GM18517 (cell line): Measurements from ENCODE around the gene TBCB.
"Not testable (repeated sequence)": the region's sequence is repeated elsewhere in the genome, so short reads cannot be mapped to it uniquely, and the experiment has no call there.

Source experiments
- ATAC-seq: cut with Tn5 transposase; IDR thresholded peaks from one replicate; pipeline ENCODE4 v1.9.1; 2021; ENCODE audit warnings: mild to moderate bottlenecking, moderate library complexity; ENCODE audit not compliant: unreplicated experiment

TBCB gene

DNA sequence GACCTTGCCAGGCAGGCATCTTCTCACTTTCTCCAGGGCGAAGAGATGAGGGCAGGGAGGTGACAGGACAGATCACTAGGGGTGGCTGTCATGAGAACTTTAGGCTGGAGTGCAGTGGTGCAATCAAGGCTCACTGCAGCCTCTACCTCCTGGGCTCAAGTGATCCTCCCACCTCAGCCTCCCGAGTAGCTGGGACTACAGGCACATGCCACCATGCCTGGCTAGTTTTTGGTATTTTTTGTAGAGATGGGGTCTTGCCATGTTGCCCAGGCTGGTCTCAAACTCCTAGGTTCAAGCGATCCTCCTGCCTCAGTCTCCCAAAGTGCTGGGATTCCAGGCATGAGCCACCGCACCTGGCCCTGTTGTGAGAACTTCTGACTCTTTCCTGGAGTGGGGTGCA, 19.6 kb downstream of the TBCB start:
- ATAC-seq: not testable (repeated sequence)

DNA sequence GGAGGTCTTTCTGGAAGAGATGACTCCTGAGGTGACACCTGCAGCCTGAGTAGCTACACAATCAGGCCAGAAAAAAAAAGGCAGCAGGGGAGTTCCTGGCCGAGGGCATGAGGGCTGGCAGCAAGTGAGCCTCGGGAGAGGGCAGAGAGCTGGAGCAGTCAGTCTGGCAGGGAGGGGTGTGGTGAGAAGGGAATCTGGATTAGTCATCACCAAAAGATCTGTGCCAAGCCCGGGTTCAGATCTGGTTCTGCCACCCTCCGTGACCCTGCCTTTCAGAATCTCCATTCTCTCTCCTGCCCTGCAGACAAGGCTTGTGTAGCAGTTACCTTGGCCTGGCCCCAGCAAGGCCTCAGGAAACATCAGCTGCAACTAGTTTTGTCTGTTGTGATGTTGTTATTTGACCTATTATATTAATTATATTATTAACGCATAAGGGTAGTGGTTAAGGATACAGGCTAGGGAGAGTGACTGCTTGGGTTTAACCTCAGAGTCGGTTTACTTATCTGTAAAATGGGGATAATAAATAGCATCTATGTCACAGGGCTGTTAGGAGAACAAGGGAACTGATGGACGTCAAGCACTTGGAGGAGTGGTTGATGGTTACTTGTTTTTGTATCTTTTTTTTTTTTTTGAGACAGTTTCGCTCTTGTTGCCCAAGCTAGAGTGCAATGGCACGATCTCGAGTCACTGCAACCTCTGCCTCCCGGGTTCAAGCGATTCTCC, 21.9 kb downstream of the TBCB start:
- ATAC-seq: no peak

DNA sequence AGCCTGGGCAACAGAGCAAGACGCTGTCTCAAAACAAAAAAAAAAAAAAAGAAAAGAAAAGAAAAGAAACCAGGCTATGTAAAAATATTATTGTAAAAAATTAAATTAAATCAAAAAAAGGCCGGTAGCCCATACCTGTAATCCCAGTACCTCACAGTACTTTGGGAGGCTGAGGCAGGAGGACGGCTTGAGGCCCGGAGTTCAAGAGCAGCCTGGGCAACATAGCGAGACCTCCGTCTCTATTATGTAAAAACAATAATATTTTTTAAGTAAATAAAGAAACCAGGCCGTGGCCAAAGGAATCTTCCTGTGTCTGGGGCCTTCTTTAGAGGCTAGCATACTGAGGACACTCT, 23.8 kb downstream of the TBCB start:
- ATAC-seq: no peak

DNA sequence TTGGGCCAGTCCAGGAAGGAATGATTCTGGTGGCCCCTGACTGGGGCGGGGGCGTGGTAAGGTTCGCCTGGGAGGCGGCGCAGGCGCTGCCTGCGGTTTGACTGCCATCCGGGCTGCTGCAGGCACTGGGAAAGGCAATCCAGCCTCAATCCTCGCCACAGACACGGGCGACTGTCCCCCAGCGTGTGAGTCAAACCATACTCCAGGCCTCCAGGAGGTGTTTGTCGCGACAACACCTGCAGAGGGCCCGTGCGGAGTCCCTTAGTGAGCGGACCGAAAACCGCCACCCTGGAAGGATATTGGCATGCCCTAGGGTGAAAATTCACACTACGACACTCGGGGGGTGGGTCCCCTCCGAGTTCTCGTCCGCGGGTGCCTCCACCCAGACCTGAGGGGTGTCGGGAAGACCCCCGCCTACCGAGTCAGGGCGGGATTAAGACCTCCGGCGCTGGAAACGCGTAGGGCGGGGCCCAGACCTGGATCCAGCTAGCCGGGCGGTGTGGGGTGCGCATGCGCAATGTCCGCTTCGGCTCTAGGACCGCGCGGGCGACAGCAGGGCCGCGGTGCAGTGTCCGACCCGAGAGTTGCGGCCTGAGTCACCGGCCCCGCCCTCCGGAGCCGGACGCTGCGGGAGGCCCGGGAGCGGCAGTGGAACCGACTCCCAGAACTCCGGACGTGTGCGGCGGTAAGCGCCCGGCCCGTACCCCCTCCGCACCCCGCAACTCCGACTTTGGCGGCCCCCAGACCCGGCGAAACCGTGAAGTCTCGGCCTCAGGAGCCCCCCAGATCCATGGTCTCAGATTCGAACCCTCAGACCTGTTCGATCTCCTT, 24.4 kb downstream of the TBCB start, which contains the start of gene CAPNS1:
TSS of gene CAPNS1 (plus strand) at position 594 of the 831 bp plus-strand sequence. CDS start 946 bp downstream, outside the sequence.
- peak; percentile 79 for ATAC-seq

DNA sequence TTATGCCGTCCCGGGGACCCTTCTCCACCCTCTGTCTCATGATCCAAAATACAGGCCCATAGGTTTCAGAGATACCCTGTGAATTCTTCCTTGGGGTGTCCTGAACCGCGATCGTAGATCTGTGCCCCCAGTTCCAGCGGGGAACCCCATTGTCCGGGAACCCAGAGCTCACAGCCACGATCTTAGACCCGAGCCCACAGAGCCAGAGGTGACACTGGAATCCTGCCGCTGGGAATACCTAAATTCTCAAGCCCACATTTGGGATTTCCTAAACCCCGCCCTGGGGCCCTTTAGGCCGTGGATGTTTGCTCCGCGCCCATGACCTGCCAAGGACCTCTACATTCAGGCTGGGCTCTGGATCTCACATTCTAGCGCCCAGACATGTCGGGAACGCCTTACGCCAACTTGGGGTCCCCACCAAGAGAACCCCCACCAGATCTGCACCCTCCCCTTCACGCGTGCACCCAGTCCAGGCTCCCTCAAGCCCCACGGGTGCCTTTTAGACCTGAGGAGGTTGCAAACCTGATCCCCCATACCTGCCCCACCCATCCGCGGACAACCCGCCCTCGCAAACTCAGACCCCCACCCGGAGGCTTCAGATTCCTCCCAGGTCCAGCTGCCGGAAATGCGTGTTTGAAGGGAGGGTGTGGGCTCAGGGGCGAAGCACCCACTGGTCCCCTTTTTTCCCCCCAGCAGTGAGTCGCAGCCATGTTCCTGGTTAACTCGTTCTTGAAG, 25.2 kb downstream of the TBCB start:
- peak; percentile 5 for ATAC-seq

DNA sequence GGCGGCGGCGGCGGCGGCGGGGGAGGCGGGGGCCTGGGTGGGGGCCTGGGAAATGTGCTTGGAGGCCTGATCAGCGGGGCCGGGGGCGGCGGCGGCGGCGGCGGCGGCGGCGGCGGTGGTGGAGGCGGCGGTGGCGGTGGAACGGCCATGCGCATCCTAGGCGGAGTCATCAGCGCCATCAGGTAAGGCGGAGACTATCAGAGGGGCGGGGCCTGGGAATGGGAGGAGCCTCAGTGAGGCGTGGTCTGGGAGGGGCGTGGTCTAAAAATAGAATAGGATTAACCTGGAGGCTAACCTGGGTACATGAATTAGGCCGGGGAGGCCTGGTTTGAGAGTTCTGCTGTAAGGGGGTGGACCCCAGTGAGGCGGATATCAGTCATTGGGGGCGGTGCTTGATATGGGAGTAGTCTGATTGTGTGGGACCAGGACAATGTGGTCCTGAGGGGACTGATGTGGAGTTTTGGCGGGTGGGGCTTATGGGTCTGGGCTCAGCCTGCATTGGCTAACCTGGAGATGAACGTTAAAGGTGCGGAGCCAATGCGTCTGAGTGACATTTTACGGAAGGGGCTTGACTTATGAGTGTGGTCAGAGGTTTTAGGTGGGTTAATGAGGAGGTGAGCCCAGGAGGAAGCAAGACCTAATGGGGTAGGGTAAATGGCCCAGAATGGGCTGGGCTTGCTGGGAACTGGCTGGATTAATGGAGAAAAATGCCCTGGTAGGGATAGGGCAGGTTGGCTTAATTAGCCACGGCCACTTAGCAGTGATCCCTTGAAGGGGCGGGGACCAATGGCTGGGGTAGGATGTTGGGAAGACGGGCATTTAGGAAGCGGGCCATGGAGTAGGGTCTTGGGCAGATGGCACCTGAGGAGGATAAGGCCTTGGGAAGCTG, 26.0 kb downstream of the TBCB start:
- ATAC-seq: no peak

DNA sequence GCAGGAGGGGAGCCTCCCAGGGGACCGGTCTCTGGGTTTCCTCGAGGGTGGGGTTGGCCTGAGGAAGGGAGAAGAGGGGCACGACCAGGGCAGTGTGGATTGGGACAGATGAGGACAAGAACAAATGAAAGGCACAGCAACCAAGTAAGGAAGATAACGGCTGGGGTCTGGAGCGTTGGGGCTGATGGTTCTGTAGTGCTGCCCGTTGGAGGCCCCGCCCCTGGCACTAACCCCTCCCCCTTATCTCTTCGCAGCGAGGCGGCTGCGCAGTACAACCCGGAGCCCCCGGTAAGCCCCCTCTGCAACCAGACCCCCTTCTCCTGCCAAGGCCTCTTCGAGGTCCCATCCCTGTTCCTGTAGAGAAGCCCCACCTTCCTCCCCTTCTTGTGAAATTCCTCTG, 26.8 kb downstream of the TBCB start:
- no peak for ATAC-seq

DNA sequence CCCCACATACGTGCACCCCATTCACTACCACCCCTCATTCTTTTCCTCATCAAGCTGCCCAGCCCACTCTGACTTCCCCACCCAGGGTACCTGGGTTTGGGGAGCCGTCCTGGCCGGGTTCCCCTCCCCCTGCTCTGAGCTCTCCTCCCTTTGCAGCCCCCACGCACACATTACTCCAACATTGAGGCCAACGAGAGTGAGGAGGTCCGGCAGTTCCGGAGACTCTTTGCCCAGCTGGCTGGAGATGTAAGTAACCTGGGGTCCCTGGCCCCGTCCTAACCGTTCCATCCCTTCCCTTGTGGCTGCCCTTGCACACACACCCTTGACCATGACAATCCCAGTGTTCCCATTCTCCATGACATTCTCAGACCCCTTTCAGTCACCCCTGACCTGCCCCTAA, 27.2 kb downstream of the TBCB start:
- ATAC-seq: no peak

DNA sequence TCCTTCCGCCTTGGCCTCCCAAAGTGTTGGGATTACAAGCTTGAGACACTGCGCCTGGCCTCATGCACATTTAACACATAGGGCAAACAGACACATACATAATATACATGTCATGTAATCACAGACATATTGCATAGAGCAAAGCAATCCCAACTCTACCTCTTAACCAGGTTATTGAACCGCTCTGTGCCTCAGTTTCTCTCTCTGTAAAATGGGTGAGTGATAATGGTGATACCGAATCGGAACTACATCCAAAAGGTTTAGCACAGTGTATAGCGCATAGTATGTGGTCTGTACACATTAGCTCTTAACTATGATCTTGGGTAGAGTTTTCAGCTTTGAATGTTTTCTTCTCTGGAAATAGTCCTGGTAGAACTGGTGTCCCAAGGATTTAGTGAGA, 29.4 kb downstream of the TBCB start:
- no peak for ATAC-seq

DNA sequence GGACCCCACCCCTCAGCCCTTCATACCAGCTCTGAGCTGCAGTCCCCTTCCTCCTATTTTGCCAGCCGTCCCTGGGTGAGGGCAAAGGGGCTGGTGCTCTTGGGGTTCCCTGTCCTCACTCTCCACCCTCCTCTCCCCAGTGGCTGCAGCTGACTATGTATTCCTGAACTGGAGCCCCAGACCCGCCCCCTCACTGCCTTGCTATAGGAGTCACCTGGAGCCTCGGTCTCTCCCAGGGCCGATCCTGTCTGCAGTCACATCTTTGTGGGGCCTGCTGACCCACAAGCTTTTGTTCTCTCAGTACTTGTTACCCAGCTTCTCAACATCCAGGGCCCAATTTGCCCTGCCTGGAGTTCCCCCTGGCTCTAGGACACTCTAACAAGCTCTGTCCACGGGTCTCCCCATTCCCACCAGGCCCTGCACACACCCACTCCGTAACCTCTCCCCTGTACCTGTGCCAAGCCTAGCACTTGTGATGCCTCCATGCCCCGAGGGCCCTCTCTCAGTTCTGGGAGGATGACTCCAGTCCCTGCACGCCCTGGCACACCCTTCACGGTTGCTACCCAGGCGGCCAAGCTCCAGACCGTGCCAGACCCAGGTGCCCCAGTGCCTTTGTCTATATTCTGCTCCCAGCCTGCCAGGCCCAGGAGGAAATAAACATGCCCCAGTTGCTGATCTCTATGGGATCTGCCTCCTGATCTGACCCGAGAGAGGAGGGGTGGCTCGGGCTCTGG, 34.6 kb downstream of the TBCB start:
- no peak for ATAC-seq

DNA sequence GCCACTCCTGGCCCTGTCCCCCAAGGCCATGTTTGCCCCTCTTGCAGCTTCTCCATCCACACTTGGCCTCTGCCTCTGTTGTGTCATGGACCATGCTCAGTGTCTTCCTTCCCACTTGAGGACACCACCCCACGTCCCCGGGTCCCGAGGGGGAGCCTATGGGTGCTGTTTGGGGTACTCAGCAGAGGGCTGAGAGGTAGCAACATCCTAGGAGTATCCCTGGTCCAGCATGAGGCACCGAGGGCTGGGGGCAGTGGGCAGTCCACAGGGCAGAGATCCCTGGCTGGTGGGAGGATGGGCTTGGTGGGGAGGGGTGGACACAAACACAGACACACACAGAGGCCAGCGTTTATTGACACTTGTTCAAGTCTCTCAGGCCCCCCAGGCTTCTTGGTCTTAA, 35.3 kb downstream of the TBCB start:
- no peak for ATAC-seq

DNA sequence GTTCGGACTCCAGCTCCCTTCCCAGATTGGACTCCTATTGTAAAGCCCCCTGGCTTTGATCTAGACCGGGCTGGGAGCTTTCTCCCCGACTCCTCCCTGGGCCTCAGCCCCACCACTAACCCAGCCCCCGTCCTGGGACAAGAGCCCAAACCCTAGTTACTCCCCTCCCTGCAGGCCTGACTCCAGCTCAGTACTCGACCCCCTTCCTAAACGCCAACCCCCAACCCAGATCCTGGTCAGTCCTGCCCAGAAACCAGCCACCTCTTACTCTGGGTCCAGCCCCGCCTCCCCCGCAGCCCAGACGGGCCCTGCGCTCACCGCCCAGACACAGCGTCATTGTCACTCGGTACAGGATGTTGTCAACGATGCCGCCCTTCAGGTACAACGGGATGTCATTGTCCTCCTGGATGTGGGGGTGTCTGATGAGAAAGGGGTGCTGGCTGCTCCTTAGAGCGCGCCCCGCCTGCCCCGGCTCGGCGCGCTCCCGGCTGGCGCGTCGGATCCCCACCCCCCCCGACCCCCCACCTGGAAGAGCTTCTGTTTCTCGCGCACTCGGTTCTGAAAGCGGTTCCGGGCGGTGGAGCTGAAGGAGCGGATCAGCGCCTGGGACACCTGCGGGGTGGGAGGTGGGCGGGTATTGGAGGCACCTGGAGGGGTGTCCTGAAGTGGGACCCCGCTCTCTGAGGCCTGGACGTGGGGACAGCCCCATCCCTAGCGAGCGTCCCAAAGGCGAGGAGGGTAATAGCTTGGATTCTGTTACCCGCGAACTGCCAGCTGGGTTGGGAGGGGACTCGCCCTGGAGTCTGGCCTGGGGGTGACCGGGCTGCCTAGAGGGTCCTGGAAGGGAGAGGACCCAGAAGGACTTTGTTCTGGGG, 36.1 kb downstream of the TBCB start:
- no peak for ATAC-seq

DNA sequence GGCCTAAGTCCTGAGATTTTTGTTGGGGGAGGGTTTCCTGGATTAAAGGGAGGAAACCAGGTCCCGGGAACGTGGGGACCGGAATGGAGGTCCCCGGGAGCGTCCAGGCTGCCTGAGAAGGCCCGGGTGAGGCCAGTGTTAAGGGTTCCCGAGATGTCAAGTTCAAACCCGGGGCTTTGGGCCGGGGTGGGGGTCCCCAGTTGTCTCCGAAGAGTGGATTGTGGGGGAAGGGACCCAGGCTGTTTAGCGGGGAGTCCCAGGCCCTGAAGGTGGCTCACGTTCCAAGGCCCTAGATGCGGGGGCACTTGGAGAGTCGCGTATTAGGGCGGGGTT, 36.7 kb downstream of the TBCB start:
- no peak for ATAC-seq

DNA sequence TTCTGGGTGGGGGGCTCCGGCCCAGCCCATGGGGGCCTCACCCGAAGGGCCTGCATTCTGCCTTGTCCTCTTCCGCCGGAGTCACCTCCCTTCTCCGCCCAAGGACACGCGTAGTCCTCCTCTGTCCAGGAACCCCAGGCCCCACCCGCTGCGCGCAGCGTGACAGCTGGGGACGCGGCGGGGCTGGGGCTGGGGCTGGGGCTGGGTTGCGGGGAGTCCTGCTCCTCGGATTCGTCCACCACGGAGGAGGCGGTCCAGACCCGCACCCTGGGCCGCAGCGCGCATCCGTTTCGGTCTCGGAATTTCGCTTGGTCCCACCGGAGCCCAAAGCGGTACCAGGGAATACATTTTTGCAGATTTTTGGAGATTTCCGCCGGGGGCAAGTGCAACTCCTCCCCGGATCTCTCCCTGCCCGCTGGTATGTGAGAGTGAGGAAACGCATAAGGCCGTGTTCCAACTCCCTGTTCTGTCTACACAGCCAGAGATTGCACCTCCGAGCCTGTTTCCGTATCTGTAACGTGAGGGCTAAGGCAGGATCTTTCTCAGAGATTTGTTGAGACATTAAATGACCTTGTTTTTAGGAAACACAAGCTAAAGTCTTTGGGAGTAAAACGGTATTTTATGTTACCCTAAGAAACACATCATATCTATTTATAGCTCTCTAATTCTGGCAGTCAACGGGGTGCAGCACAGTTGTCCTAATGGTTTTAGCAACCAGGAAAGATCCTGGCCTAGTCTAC, 37.3 kb downstream of the TBCB start, which contains the start of gene COX7A1:
TSS of gene COX7A1 (minus strand) at position 96 of the 740 bp plus-strand sequence. CDS start at position 56, 40 bp downstream.
- no peak for ATAC-seq

DNA sequence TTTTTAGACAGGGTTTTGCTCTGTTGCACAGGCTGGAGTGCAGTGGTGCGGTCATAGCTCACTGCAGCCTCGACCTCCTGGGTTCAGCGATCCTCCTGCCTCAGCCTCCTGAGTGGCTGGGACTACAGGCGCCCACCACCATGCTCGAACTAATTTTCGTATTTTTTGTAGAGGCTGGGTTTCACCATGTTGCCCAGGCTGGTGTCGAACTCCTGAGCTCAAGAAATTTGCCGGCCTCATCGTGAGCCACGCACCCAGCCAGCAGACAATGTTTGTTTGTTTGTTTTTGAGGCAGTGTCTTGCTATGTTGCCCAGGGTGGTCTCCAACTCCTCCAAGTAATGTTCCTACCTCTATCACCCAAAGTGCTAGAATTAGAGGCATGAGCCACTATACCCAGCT, 37.9 kb downstream of the TBCB start:
- no peak for ATAC-seq

DNA sequence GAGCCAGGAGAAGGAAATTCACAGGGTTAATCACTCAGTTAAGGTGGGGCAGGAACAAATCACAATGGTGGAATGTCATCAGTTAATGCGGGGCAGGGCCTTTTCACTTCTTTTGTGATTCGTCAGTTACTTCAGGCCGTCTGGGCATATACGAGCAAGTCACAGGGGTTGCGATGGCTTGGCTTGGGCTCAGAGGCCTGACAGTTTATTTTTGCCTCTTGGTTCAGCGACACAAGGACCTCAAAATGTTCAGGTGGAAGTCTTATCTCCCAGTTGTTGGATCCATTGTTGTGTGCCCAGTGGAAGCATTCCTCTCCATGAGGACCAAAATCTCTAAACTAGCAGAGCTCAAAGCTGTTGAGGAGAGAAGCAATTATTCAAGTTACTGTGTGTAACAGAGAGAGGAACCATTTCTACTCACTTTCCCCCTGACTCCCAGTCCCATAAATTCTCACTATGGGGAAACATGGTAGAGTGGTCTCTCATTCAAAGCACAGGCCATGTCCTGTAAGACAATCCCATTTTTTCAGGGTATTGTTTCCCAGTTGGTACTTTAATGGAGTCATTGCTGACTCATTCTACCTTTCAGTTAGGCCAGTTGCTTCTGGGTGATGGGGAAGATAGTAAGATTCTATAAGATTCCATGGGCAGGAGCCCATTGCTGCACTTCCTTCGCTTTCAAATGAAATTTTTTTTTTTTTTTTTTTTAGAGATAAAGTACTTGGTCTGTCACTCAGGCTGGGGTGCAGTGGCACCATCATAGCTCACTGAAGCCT, 45.7 kb downstream of the TBCB start:
- ATAC-seq: no peak

DNA sequence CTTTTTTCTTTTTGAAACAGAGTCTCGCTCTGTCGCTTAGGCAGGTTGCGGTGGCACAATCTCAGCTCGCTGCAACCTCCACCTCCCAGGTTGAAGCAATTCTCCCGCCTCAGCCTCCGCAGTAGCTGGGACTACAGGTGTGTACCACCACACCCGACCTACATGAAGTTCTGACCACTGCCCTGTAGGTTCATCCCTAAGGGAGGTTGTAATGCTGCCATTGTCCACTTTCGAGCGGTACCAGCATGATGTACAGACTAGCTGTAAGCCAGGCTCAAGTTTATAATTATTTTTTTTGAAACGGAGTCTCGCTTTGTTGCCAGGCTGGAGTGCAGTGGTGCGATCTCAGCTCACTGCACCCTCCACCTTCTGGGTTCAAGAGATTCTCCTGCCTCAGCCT, 48.5 kb downstream of the TBCB start:
- ATAC-seq: no peak
